GM12872 (cell line): ENCODE data around the gene GUCA2A.

Source experiments
- CTCF ChIP-seq: IDR thresholded peaks from 3 replicates; pipeline ENCODE4 v1.5.1; 2011; ENCODE audit warnings: low read depth, mild to moderate bottlenecking, low read length, moderate library complexity; ENCODE audit not compliant: insufficient read depth

The GUCA2A gene

DNA sequence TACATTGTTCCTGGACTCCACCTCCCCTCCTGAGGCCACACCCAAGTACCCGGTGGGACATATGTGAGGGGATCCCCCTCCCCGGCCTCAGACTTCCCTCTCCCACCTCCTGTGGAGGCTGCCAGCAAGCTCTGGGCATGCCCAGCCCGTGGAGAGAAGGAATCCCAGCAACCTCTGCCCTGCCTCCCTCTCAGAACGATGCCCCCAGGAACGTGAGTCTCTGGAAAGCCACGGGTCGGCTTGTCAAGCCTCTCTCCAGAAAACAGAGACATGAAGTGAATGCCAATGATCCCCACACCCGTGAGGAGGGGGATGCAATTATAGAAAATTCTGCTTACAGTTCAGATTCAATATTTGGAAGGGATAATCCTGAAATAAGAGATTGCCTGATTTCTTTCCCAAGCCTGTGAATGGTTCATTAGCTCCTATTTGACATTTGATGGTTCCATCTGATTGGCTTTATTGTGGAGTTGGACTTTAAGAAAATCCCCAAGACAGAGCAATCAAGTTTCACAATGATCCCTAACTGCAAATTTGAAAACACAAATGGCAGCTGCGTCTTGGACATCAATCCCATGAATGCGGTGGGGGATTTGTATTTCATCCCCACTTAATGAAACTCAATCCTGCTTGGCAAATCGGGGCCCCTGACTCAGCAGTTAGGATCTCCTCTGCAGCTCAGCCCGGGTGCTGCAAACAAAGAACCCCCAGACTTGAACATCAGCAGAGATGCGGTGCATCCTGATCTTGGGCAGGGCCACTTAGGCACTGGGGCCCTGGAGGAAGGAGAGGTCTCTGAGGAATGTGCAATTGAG, 20.4 kb downstream of the GUCA2A start:
- no peak for TF ChIP-seq CTCF

DNA sequence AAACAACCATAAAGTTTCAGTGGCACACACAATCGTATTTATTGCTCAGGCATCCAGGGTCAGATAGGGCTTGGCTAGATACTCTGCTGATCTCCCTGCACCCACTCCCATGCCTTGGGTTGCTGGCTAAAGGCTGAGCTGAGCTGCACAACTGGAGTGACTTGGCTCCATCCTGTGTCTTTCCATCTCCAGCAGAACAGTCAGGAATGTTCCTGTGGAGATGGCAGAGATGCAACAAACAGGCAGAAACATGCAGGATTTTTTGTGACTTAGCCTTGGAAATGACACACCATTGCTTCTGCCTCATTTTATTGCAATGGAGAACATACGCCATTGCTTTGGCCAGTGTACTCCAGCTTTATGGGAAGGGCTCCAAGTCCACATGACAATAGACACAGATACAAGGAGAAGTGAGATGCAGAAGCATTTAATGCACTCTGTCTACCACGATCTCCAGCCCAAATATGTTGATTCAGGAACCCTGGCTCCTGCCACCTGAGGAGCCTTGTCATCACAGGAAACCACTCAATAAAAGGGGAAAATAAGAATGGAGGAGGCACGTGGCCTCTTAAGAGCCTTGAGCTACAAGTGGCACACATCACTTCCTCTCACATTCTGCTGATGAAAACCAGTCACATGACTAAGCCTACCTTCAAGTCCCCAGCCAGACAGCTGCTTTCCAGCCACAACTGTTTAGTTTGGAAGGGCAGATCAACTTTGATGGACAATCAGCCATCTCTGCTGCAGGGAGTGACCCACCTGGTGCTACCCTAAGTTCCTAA, 21.5 kb downstream of the GUCA2A start:
- no peak for TF ChIP-seq CTCF

DNA sequence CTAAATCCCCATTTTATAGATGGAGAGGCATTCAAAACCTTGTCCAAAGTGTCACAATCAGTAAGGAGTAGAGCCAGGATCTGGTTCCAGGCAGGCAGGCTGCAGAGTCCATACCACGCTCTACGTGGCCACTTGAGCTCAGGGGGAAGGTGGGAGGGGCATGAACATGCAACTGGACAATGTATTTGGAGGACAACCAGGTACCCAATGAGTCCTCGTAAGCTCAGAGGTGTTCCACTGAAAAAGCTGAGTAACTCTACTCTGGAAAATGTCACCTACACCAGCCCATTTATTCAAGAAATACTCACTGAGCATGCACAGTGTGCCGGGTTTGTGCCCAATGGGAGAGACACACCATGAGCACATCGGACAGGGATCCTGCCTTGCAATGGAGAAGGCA, 22.6 kb downstream of the GUCA2A start:
- no peak for TF ChIP-seq CTCF

DNA sequence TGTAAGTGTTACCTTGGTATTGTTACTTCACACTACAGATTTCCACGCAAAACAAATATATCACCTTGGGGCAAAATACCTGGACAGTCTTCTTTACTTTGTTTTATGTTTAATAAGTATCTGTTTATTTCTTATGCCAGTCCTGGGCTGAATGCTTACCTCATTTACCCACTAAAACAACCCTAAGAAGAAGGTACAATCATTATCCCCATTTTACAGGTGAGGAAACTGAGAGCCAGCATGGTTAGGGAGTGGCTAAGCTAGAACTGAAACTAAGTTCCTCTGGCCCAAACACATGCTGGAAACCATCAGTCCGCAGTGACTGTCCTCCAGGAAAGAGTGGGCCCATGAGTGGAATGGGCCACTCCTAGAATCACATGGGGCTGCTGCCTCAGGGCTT, 24.4 kb downstream of the GUCA2A start:
- TF ChIP-seq CTCF = no peak

GRCh38 chr1:42139444-42139843, 25.1 kb downstream of the GUCA2A start:
- TF ChIP-seq CTCF = no peak

GRCh38 chr1:42138586-42138985, 26.0 kb downstream of the GUCA2A start:
- no peak for TF ChIP-seq CTCF

- TF ChIP-seq CTCF = no peak
Measured at GRCh38 chr1:42137766-42138165, 26.8 kb downstream of the GUCA2A start.
